ENCODE results near the gene PRR5.
A peak's percentile ranks its signal among the peaks of the same experiment; 100 is the strongest.
"Not testable (repeated sequence)": the region's sequence is repeated elsewhere in the genome, so short reads cannot be mapped to it uniquely, and the experiment has no call there.

The PRR5 gene, protein sequence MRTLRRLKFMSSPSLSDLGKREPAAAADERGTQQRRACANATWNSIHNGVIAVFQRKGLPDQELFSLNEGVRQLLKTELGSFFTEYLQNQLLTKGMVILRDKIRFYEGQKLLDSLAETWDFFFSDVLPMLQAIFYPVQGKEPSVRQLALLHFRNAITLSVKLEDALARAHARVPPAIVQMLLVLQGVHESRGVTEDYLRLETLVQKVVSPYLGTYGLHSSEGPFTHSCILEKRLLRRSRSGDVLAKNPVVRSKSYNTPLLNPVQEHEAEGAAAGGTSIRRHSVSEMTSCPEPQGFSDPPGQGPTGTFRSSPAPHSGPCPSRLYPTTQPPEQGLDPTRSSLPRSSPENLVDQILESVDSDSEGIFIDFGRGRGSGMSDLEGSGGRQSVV

GRCh38 chr22:44701824-44702478 lies at the start of gene PRR5:
Gene PRR5 (plus strand): TSS chr22:44702204. CDS start chr22:44702475, 271 bp downstream.
- peak; percentile 65 for DNase-seq (ENCODE audit: low read depth)

DNA sequence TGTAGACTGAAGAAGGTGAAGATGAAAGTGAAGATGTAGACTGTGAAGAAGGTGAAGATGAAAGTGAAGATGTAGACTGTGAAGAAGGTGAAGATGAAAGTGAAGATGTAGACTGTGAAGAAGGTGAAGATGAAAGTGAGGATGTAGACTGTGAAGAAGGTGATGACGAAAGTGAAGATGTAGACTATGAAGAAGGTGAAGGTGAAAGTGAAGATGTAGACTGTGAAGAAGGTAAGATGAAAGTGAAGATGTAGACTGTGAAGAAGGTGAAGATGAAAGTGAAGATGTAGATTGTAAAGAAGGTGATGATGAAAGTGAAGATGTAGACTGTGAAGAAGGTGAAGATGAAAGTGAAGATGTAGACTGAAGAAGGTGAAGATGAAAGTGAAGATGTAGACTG lies 49.1 kb upstream of the PRR5 start:
- DNase-seq (ENCODE audit: low read depth), result not testable (repeated sequence)

GRCh38 chr22:44658311-44658953 lies 43.6 kb upstream of the PRR5 start:
- no peak for DNase-seq (ENCODE audit: low read depth)

- DNase-seq (ENCODE audit: low read depth), result no peak
These were observed 42.9 kb upstream of the PRR5 start for GRCh38 chr22:44659140-44659539.

DNA sequence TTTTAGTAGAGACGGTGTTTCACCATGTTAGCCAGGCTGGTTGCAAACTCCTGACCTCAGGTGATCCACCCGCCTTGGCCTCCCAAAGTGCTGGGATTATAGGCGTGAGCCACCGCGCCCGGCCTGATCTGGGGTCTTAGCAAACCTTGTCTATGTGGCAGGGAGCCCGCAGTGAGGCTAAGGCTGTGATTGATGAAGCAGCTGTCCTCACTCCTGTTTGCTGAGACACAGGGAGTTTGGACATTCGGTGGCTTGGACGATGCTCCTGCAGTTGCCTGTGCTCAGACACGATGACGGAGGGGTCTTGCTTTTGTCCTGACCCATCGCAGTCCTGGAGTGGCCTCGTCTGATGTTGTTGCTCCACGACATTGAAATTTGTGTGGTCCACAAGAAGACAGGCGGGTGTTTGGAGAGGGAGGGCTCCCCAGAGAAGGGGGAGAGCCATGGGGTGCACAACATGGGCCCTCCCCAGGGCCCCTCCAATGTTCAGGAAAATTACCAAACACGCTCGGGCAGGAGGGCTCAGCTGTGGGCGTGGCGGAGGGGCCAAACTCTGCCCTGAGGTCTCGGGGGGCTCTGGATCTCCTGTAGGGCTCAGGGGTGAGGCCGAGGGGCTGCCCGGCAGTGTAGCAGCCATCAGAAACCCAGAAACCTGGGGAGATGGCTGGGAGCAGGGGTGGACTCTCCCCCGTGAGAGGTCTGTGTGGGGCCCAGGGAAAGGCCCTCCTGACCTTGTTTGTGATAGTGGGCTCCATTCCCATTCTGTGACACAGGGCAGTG lies 41.8 kb upstream of the PRR5 start:
- DNase-seq (ENCODE audit: low read depth), result no peak

DNA sequence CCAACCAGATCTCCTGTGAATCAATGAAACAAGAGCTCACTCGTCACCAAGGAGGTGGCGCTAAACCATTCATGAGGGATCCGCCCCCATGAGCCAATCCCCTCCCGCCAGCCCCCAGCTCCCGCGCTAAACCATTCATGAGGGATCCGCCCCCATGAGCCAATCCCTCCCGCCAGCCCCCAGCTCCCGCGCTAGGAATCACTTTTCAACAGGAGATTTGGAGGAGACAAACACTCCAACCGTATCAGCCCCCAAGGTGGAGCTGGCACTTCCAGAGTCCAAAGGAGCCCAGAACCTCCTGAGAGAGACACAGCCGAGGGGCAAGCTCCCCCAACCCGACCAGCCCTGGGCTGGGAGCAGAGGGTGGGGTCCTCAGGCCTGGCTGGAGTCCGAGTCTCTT lies 40.9 kb upstream of the PRR5 start:
- DNase-seq (ENCODE audit: low read depth), result no peak

- DNase-seq (ENCODE audit: low read depth), result no peak
These were observed 40.1 kb upstream of the PRR5 start for GRCh38 chr22:44661659-44662569.

DNA sequence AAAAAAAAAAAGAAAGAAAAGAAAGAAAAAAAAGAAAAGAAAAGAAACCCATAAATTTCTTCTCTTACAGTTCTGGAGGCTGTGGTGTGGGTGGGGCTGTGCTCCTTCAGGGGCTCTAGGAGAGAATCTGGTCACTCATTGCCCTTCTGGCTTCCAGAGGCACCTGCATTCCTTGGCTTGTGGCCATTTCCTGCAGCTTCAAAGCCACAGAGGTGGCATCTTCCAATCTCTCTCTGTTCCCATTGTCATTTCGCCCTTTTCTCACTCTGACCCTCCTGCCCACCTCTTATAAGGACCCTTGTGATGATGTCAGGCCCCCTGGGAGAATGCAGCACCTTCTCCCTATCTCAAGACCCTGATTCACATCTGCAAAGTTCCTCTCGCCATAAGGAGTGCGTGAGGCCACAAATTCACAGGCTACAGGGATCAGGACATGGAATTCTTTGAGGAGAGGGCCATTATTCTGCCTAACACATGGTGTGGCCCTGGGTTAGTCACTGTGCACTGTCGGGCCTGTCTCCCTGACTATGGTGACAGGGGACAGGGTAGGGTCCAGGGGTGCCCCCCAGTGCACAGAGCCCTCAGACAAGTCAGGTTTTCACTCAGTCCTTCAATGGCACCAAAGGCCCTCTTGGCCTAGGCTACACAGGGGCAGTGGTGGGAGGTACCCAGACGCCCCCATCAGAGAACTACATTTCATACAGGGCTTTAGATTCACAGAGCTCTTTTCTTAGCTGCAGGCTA lies 38.6 kb upstream of the PRR5 start:
- DNase-seq (ENCODE audit: low read depth), result no peak

GRCh38 chr22:44664149-44664548 lies 37.9 kb upstream of the PRR5 start:
- peak; percentile 41 for DNase-seq (ENCODE audit: low read depth)

GRCh38 chr22:44665115-44665514 lies 36.9 kb upstream of the PRR5 start:
- no peak for DNase-seq (ENCODE audit: low read depth)

- DNase-seq (ENCODE audit: low read depth), result no peak
These were observed 35.8 kb upstream of the PRR5 start for GRCh38 chr22:44666207-44666585.

DNA sequence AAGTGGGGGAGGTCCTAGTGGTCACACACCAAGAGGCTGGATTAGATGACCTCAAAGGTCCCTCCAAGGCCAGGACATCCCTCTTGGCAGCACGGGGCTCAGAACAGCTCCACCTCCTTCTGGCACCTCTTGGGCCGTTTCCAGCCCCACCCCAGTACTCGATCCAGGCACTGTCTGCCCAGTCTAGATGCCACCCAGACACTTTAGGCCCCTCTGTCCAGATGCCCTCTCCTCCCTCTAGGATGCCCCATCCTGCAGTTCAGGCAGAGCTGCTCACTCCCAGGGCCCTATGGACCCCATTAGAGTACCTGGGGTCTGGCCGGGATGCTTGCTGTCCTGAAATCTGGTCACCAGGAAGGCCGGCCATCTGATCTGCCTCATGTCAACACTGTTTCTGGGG lies 34.7 kb upstream of the PRR5 start:
- DNase-seq (ENCODE audit: low read depth), result no peak

DNA sequence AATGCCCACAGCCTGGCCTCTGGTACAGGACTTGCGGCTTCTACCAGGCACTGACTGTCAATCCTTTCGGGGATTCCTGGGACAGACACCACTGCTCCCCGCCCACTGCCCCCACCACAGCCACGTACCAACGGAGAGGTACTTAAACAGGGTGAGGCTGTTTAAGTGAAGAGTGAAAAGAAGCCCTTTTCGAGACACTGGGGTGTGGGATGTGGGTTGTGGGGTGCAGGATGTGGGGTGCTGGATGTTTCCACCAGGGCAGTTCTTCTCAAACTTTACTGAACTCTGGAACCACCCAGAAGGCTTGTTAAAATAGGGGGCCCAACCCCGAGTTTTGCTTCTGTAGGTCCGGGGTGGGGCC lies 34.2 kb upstream of the PRR5 start:
- peak; percentile 28 for DNase-seq (ENCODE audit: low read depth)

GRCh38 chr22:44668190-44668885 lies 33.7 kb upstream of the PRR5 start:
- DNase-seq (ENCODE audit: low read depth), result peak; percentile 13

DNA sequence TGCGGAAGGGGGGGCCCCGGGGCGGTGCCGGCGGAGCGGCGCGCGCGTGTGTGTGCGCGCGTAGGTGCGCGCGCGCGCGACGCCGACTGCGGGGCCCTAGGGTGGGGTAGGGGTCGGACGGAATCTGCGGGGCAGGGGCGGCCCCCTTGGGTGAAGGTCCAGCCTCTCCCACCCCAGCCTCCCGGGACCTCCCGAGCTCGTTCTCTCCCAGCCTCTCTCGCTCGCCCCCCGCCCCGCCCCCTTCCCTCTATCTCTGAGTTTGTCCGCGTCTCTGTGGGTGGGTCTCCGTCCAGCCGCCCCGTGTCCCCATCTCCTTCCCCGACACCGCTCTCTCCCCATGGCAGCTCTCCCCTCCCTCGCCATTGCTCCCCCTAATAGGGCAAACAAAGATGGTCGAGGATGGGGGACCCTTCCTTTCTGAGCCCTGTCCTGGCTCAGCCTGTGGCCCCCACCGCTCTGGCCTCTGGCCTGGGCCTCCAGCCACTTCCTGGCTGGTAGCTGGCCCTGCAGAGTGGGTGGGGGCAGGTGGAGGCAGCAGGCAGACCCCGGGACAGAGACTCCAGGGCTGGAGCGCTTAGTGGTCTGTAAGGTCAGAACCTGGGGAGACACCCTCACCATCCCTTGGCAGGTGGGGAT lies 33.0 kb upstream of the PRR5 start:
- no peak for DNase-seq (ENCODE audit: low read depth)

DNA sequence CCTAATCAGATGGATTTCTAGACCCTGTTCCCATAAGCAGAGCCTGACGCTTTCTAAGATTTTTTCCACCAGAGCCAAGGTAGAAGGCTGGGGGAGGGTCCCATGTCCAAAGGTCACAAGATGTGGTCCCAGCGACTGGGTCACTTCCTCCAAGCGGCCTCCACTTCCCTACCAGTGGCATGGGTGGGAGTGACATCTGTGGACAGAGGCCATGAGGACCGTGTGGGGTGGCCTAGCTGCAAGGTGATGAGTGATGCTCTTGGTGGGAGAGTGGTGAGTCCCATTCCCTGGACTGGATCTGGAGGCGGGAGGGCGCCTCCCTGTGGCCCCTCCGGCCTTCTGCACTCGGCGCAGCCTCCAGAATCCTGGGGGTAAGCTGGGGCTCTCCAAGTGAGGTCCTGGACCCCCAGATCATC lies 32.4 kb upstream of the PRR5 start:
- no peak for DNase-seq (ENCODE audit: low read depth)

DNA sequence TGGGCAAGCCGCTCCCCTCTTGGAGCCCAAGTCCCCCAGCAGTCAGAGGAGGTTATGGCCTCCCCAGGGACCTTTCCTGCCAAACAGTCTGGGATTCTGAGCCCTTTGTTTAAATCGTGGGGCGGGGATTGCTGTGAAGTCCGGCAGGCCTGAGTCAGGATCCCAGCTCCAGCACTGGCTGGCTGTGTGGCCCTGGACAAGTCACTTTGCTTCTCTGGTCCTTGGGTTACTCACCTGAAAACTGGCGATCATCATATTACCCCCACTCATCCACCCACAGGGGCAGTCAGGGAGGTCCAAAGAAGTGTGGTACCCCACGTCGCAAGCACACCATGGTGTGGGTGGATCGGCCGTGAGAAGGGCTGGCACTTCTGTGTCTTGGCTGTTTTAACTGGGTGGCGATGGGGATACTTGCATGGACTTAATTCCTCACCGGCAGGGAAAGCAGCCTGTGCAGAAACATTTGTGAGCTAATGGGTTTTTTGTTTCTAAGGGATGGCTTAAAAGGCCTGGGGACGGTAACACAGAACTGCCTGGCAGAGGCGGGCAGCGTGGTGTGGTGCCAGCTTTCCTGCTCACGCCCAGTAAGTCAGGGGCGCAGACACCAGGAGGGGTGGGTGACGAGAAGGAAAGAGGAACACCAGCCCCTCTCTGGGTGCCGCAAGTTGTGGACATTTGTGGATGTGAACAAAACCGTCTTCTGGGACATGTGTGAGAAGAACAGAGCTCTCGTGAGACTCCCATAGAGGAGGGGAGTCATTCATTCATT lies 31.6 kb upstream of the PRR5 start:
- DNase-seq (ENCODE audit: low read depth), result no peak

DNA sequence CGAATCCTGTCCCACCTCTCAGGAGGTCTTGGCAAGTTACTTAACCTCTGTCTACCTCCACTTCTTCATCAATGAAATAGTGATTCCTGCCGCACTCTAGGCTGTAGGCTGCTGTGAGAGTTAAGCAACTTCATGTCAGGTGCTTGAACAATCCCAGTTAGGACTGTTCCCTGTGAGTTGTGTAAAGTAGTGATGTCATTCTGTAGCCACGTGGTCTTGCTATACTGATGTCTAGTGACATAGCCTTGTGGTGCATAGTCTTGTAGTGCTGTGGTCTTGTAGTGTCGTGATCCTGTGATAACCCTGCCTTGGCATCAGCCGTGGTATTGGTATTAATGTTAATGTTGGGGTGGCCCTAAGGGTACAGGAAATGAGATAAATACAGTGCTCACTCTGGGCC lies 30.3 kb upstream of the PRR5 start:
- no peak for DNase-seq (ENCODE audit: low read depth)

- no peak for DNase-seq (ENCODE audit: low read depth)
These were observed 29.4 kb upstream of the PRR5 start for GRCh38 chr22:44672632-44673031.

All from activated T-cell treated with anti-CD3 and anti-CD28 coated beads for 1 hour (primary cell).